ENCODE data around the gene PREP.

Gene PREP

GRCh38 chr6:105301072-105301503 lies 101.8 kb downstream of the PREP start:
- no peak for TF ChIP-seq CTCF (IDR thresholded peaks at IDR 0.05; ENCODE audit: low read depth, low read length)

GRCh38 chr6:105300090-105300489 lies 102.8 kb downstream of the PREP start:
- no peak overlapping the region for H3K4me3 ChIP-seq (ENCODE audit: low read depth, low read length)
- no peak for DNase-seq
- no peaks in the 10 kb centered on the region for H3K36me3 ChIP-seq
- H3K9me3 ChIP-seq, result no peaks in the 10 kb centered on the region
- TF ChIP-seq CTCF (IDR thresholded peaks at IDR 0.05; ENCODE audit: low read depth, low read length), result no peak
- peaks cover 3% of the 10 kb centered on the region; the same call in 1 of the 2 replicates for H3K4me1 ChIP-seq
- H3K27me3 ChIP-seq, result no peaks in the 10 kb centered on the region

More at GRCh38 chr6:105301072-105301503, 101.8 kb downstream of the PREP start:
- Histone ChIP-seq H3K36me3 (no peaks in the 10 kb centered on the region), H3K27me3 (no peaks in the 10 kb centered on the region), H3K9me3 (no peaks in the 10 kb centered on the region), H3K4me1 (peaks cover 3% of the 10 kb centered on the region; the same call in 1 of the 2 replicates), H3K4me3 (ENCODE audit: low read depth, low read length) (no peak overlapping the region)
- no peak for DNase-seq

DNA sequence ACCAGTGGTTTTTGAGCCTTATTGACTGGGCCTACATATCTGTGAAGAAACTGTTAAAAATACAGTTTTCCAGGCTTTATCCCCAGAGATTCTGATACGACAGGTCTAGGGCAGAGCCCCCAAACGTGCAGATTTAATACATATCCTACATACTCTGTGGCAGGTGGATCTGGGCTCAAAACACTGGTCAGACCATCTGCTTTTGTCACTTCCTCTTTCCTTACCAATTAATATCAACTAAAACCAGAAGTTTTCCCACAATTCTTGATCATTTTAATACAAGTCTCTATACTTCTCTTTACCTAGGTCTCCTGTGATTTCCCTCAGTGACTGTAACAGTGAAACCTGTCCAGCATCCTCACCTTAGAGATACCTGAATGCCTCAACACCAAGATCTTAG lies 108.8 kb downstream of the PREP start:
- Histone ChIP-seq H3K4me1 (no peaks in the 10 kb centered on the region), H3K9me3 (no peaks in the 10 kb centered on the region), H3K4me3 (ENCODE audit: low read depth, low read length) (no peak overlapping the region), H3K27me3 (no peaks in the 10 kb centered on the region), H3K36me3 (no peaks in the 10 kb centered on the region)
- DNase-seq, result no peak
- no peak for TF ChIP-seq CTCF (IDR thresholded peaks at IDR 0.05; ENCODE audit: low read depth, low read length)

- Histone ChIP-seq H3K36me3 (peaks cover 8% of the 10 kb centered on the region), H3K4me1 (no peaks in the 10 kb centered on the region), H3K27me3 (no peaks in the 10 kb centered on the region), H3K4me3 (ENCODE audit: low read depth, low read length) (no peak overlapping the region), H3K9me3 (no peaks in the 10 kb centered on the region)
- no peak for TF ChIP-seq CTCF (IDR thresholded peaks at IDR 0.05; ENCODE audit: low read depth, low read length)
- no peak for DNase-seq
Measured at GRCh38 chr6:105292689-105293339, 110.1 kb downstream of the PREP start.

- Histone ChIP-seq H3K4me3 (ENCODE audit: low read depth, low read length) (no peak overlapping the region), H3K27me3 (no peaks in the 10 kb centered on the region), H3K36me3 (peaks cover 9% of the 10 kb centered on the region), H3K4me1 (no peaks in the 10 kb centered on the region; the same call in 1 of the 2 replicates), H3K9me3 (no peaks in the 10 kb centered on the region)
- no peak for TF ChIP-seq CTCF (IDR thresholded peaks at IDR 0.05; ENCODE audit: low read depth, low read length)
- DNase-seq, result no peak
Measured at GRCh38 chr6:105291525-105291924, 111.4 kb downstream of the PREP start.

Measured in BE2C (cell line).